Anterior cingulate cortex (tissue), 58 donors: ENCODE data around the gene KCNJ3.

ENCODE experiments used
- DNase-seq, 58 donors: peaks; one replicate each; lab custom pipeline; 2025; lab: John Stamatoyannopoulos, UW

KCNJ3 gene

DNA sequence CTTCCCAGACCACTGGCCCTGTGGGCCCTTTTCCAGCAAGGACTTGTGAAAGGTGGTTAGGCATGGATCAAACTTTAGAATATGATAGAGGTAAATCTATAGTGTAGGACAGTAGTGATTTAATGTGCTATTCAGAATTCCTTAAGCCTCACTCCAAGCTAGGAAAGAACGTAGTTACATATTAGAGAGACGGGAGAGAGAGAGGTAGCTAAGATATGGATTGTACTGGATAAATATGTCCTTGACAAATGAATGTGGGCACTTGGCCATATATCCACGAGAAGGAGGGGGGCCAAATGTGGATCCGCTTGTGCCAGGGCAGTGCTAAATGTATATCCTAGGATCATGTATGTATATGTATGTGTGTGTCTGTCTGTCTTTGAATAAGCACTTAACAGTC is 6.5 kb downstream of the KCNJ3 start:
- no peak for DNase-seq

DNA sequence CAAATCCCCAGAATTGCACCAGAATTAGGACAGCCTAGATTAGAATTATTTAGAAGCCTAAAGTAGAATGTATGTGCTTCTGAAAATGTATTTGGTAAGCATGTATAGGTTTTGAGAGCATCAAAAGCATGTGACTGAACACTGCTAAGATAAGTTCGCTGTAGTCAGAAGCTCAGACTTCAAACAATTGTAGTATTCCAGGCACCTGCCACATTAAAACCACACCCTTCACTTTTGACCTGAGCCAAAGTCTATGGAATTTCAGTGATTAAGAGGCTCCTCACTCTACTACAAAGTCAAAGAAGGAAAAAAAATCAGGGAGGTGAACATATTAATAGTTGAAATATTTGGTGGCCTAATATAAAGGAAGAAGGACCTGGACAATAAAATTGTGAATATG is 8.2 kb downstream of the KCNJ3 start:
- no peak for DNase-seq

DNA sequence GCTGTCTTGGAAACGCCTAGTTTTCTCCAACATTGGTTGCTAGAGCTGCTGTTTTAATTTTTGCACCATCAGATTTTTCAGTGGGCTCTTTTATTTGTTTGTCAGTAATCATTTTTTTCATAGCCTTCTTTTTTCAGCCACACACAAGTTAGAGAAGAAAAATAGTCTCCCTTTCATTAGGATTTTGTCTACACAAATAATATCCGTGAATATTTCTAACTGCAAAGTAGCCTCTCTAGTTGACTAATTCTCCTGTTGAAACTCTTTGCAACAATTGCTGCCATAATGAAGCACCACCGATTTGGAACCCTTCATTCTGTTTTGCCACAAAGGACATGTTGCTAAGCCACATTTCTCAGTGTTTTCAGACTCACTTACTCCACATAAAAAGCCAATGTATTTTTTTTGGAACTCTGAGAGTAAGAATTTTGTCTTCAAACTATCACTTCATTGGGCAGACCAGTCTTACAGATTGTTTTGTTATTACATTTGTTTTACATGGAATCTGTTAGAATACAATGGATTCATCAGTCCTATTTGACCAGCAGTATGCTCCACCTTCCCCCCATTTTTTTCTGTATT is 9.6 kb downstream of the KCNJ3 start:
- no peak for DNase-seq

DNA sequence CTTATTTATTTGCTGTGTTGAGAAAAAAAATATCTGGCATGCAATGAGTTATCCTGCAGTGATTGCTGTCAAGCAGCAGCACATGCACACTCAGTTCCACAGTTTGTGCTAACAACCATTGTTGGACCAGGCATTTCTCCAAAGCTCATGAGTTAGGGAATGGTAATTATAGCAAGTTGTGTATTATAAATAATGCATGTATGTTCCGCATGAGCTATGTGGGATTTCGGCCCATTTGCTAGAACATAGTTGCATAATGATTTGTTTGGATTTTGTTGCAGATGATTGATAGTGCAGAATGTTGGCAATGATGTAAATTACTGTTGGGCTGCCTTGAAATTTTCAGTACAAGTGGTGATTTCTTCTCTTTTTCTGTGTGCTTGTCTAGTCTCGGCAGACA is 10.7 kb downstream of the KCNJ3 start:
- DNase-seq: peak in 7 of 58 donors; percentile 5 to 63 (median 35)

DNA sequence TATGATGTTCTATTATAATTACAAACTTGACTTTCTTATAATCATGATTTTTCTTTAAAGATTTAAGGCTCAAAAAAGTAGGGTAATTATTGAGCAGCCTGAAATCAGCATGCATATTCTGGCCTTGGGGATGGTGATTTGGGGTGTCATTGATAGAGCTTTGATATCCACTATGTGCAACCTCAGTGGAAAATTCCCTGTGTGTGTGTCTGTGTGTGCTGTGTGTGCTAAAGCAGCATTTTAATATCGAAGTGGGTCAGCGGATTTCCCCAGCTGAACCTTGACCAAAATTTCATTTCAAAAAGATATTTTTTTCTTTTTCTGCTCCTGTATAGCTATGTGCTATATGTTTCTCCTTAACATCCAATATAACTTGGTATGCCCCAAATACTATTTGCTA is 11.6 kb downstream of the KCNJ3 start:
- DNase-seq: no peak

DNA sequence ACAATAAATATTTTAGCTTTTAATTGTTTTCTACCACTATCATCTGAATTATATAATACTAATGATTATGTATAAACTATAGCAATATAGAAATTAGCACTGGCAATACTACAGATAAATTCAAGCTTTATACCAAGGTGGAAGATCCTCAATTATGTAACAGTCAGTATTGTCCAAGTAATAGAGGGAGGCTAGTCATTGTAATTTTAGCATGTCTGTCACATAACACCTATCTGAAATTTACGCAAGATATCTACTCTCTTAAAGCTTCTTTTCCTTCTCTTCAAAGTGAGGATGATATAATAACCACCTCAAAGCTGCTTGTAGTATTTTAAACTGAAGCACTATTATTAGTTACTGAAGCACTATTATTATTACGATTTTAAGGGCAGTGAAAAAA is 12.2 kb downstream of the KCNJ3 start:
- DNase-seq: no peak

DNA sequence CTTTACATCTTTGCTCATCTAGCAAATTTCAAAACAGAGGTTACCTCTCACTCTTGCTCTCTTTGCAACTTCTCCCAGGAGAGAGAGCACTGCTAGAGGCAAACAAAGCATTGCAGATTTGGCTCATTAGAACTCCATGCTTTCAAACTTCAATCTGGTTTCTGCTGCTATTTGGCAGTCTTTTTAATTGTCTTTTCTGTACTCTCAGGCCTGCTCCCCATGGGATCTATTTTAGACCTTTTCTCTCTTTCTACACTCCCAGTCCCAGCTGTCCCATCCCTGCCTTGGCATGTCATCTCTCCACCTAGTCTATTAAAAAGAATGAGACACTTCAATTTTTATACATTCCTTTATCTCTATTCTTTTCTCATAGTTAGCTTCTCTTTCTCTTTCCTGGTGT is 15.2 kb downstream of the KCNJ3 start:
- peak in 1 of 58 donors; percentile 3 for DNase-seq

DNA sequence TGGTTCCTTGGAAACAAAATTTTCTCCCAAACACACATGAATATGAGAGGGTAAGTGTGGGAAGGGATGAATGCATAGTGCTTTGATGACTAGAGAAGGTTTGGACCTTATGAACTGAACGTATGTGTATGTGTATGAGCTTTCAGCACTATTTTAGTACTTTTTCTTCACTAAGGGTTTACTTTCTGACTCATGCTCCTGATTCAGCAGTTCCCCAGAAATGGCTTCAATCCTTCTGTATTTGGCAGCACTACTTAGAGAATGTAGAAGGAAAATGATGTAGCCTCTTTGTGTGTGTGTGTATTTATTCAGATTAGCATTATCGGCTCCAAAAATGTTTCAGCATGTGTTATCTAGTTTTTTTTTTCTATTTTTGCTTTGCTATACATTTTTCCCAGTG is 22.2 kb downstream of the KCNJ3 start:
- peak in 2 of 58 donors; percentile 4 to 33 for DNase-seq

DNA sequence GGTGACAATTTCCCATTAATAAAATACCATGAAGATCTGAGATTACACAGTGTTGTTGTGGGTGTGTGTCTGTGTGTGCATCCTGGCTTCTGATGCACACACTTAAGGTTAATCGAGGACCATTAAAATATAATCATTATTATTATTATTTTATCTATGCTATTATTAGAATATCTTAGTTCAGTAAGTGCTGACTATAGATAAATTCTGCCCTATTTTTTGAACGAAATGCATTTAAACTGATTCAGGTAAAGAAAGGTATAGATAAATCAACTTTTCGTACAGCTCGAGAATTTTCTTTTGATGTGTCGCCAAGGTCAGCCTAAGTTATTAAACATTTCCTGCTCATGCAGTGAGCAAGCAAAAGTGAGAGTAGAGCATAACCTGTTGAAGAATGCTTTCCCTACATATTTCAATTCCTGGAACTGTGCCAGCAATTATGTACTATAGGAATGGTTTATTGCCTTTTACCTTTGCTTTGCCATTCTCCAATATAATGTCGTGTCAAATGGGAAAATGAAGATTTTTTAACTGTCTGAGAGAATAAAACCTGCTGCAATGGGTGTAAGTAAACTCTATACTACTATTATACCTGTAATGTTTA is 25.8 kb downstream of the KCNJ3 start:
- no peak for DNase-seq

DNA sequence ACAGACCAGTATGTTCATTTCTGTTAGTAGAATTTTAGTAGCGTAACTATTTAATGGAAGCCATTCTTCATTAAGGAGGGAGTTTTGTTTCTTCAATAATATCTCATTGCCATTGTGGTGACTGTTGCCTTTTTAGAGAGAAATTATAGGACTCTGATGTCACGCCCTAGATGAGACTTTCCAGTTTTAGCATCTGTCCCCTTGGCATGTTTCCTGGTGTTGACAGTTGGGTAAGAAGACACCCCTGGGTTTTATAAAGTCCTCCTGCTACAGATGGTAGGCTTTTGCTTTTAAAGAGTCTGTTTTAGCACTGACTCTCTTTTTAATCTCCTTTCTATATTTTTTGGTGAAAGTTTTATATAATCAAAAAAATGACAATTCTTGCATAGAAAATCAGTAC is 41.9 kb downstream of the KCNJ3 start:
- no peak for DNase-seq

DNA sequence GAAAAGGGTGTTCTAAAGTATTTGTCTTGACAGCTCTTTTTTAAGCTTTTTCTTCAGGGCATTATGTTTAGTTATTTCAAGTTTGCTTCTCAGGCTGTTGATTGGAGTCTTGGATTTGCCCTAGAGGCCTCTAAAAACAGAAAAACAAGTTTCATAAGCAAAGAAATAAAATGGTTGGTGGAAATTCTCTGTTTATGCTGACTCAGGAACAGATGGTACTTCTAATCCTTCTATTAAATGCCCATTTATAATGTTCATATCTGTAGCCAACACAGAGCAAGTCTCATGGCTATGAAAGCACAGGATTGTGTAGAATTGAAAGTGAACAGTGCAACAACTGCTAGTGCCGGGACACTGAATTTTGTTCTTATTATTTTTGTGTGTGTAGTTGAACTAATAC is 60.4 kb downstream of the KCNJ3 start:
- no peak for DNase-seq

DNA sequence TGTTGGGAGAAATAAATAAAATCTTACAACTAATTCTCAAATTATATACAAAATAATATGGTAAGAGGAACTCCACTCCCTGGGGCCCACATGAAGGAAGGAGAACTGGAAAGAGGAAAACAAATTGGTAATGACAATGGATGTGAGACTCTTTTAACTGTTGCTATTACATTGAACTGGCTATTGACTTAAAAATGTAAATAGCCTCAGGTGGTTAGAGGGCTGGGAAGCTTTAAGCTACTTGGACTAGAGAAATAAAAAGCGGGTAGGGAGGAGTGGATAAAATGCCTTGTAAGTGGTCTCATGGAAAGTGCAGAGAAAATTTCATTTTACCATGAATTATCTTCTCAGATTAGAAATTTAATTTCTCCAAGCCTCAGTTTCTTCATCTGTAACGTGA is 64.1 kb downstream of the KCNJ3 start:
- DNase-seq: no peak

DNA sequence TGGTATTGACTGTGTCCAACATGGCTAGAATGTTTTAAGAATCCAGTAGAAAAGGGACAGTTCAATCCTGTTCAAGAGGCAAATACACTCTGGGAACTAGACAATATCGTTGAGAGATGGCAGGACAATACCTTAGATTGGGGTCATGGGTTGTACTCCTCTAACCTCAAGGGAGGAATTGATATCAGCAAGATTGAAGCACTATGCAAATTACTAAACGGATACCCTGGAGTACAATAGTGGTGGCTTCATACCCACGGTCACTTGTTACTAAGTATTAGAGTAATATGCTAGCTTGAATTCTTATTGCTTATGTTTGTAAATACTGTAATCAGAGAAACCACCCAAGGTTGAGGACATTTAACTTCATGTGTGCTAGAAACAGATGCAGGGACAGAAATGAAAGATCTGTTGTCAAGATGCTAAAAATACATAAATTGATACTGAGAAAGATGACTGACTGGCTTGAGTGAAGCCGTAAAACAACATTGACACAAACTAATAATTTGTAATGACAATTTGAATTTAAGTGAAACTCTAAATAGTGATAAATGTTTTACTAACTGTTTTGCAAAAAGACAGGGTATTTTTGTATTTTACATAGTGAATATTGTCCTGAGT is 73.3 kb downstream of the KCNJ3 start:
- no peak for DNase-seq

DNA sequence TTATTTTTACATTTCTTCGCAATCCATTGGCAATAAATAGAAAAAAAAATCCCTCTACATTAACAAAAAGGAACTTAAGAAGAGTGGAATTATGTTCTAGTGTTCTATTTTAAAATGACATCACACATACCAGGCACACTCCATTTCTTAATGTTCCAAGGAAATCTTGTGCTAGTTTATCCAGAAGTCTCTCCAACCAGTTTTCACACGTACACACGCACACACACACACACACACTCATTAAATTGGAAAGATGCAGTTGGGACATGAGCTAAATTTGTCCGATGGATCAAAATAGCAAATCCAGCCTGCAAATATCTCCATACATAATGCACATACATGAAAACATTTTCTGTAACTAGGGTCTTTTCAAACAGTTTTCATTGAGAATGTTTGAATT is 78.3 kb downstream of the KCNJ3 start:
- DNase-seq: no peak

DNA sequence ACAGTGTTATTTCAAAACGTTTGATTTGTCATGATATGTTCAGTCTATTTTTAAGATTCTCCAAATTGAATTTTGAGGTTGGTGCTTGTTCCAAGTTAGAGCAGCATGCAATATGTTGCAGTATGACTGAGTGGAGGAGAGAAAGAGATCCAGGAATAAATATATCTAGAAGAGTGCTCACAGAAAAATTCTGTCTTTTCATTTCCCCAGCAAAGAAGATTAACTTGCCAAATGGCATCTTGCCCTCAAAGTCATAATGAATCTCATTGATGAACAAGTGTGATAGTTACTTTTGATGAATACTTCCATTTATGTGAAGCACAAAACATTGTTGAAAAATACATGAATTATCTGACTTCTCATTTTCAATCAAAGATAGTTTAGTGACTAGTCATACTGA is 95.9 kb downstream of the KCNJ3 start:
- peak in 2 of 58 donors; percentile 30 to 58 for DNase-seq

DNA sequence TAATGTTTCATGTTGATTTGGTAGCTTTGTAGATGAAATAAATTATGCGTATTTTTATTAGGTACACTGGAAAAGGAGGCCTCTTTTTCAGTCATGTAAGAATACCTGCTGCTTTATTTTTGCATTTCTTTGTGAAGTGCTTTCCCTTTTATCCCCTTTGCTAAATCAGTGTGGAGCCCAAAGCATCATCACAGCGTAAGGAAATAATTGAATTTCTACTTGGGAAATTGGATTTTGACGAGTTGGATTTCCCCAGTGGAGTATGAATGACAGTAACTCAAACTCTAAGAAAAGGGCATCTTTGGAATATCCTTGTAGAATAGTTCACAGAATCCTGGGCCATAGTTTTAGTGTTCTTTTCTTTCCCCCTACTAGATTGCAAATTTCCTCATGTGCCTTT is 97.2 kb downstream of the KCNJ3 start:
- DNase-seq: no peak

DNA sequence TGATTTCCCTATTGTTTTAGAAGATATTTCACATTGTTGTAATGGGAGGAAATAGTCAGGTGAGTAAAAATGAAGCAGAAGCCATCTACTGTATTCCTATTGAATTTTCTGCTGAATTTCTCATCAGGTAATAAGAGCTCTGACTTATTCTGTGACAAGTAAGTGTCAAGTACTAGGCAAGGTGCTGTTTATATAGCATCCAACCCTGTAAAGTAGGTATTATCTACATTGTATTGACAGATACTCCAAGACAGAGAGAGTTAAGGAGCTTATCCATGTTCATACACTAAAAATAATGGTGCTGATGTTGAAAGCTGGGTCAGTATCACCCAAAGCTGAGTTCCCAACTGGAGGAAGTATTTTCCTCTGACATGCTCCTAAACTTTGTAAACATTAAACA is 106.0 kb downstream of the KCNJ3 start:
- DNase-seq: no peak

DNA sequence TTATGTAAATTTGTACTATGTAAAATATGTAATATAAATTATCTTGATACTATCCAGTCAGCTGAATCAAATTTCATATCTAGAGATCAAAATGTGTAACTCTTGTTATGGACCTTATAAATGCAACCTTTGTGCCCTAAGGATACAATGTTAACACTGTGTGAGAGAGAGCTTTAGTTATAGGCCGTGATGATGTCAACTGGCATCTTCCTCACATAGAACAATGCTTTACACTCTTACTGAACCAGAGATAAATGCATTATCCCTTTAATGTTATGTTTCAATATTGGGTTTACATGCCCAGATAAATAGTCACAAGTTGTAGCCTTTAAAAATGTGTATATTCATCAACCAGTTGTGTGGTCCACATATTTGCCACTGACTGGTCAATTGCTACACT is 115.1 kb downstream of the KCNJ3 start:
- DNase-seq: no peak

DNA sequence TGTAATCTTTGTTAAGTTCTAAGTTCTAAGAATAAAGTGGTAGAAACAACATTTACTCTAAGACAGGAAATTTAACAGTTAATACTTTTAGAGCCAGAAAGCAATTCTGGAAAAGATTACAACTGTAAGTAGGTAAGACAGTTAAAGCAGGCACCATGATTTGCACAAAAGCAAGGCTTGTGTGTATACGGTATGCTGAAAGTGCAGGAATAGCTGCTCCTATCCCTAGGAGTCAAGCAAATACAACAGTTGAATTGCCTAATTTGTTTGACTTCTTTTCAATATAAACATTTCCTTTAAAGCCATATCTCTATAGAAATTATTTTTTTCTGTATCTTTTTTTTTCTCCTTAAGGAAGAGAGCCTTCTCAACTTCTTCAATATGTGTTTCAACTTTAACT is 116.4 kb downstream of the KCNJ3 start:
- no peak for DNase-seq

DNA sequence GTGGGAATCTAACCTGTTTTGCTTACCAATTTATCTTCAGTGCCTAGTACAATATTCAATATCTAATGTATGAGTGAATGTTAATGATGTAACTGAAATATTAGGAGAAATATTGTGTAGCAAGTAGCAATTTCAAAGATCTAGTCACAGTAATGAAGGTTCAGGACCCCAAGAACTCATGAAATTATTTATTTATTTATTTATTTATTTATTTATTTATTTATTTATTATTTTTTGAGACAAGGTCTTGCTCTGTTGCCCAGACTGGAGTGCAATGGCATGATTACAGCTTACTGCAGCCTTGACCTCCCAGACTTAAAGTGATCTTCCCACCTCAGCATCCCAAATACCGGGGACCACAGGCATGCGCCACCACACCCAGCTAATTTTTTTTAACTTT is 126.9 kb downstream of the KCNJ3 start:
- no peak for DNase-seq

DNA sequence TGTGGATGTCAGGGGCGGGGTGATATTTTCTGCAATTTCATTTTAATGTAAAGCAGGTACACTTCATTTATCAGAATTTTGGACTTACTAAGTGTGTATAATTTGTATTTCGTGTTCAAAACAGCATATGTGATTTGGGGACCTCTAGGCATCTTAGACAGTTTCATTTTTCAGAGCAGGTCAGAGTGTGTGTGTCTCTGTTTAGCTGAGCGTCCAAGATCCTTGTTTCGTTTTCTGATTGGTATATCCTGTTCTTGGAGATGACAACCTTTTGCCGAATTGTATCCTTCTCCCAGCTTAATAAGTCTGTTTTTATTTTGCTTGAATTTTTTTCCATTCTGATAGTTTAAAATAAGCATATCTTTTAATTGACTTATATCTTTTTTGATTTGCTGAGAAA is 128.3 kb downstream of the KCNJ3 start:
- DNase-seq: no peak

DNA sequence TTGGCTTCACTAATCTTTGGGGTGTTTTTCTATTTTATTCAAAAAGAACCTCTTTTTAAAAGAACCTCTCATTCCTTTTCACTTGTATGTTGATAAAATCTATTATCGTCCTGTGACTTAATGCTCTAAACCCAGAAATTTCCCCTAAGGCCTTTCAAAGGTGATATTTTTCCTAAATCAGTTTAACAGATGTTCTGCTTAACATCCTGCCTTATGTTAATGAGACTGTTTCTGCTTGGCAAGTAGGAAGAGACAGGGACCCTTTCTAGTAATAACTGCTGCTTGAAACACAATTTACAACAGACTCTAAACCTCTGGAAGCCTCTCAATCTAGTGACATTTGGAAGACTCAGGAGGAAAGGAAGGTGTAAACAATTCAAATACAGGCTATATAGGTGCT is 128.8 kb downstream of the KCNJ3 start:
- no peak for DNase-seq

DNA sequence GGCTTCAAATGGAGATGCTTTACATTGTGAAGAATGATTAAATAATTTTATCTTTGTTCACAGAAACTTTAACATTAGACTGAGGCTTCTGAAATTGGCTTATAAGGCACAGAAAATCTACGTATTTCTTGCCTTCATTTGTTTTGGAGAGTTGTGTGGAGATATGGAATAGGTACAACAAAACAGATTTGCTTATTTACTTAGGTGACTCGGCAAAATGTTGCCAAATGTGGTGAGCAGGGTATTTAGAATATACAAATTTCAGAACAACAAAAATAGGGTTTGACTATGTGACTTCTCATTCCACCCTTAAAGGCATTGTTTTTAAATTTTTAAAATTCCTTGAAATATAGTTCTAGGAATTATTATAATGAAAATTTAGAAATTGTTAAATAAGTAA is 134.2 kb downstream of the KCNJ3 start:
- DNase-seq: no peak
